Measurements from ENCODE around the gene EIF4EBP3.
"Not testable (repeated sequence)": the region's sequence is repeated elsewhere in the genome, so short reads cannot be mapped to it uniquely, and the experiment has no call there.

EIF4EBP3 gene

GRCh38 chr5:140569197-140569596 lies 21.7 kb downstream of the EIF4EBP3 start:
- Histone ChIP-seq H3K9me3 (ENCODE audit: control insufficient read depth, low read length) (no peaks in the 10 kb centered on the region), H3K36me3 (ENCODE audit: control insufficient read depth, insufficient read depth, low read length) (no peaks in the 10 kb centered on the region), H3K9ac (ENCODE audit: low read length) (no peak overlapping the region), H3K4me1 (ENCODE audit: control insufficient read depth, insufficient read depth, low read length) (peaks cover 14% of the 10 kb centered on the region), H3K27me3 (ENCODE audit: control insufficient read depth, insufficient read depth, low read length) (no peaks in the 10 kb centered on the region), H3K4me3 (ENCODE audit: low read length) (no peak overlapping the region)

DNA sequence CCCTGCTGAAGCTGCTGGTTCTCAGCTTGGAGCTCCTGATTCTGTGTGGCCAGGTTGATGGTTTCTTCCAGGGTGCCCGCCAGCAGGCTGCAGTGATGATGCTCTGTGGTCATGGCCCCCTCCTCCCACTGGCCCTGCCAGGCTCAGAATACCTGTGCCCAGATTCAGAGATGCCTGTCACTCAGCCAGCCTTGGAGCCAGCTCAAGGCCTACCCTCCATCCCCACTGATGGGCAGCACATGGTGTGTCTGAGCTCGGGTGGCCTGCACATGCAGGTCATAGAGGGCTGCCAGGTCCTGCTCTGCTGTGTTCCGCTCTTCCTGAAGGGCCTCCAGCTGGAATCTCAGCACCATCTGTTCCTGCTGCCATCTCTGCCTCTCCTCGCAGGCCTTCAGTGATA lies 22.6 kb downstream of the EIF4EBP3 start:
- H3K9ac ChIP-seq (ENCODE audit: low read length), result no peak overlapping the region

GRCh38 chr5:140570488-140570887 lies 23.0 kb downstream of the EIF4EBP3 start:
- Histone ChIP-seq H3K9me3 (ENCODE audit: control insufficient read depth, low read length) (no peaks in the 10 kb centered on the region), H3K4me3 (ENCODE audit: low read length) (no peak overlapping the region), H3K36me3 (ENCODE audit: control insufficient read depth, insufficient read depth, low read length) (no peaks in the 10 kb centered on the region), H3K4me1 (ENCODE audit: control insufficient read depth, insufficient read depth, low read length) (peaks cover 10% of the 10 kb centered on the region), H3K9ac (ENCODE audit: low read length) (no peak overlapping the region), H3K27me3 (ENCODE audit: control insufficient read depth, insufficient read depth, low read length) (no peaks in the 10 kb centered on the region)

More for the DNA sequence above, 22.6 kb downstream of the EIF4EBP3 start:
- Histone ChIP-seq H3K4me3 (ENCODE audit: low read length) (no peak overlapping the region), H3K27me3 (ENCODE audit: control insufficient read depth, insufficient read depth, low read length) (no peaks in the 10 kb centered on the region), H3K36me3 (ENCODE audit: control insufficient read depth, insufficient read depth, low read length) (no peaks in the 10 kb centered on the region), H3K9me3 (ENCODE audit: control insufficient read depth, low read length) (no peaks in the 10 kb centered on the region), H3K4me1 (ENCODE audit: control insufficient read depth, insufficient read depth, low read length) (peaks cover 14% of the 10 kb centered on the region)

- no peak overlapping the region for H3K9ac ChIP-seq (ENCODE audit: low read length)
- no peak overlapping the region for H3K4me3 ChIP-seq (ENCODE audit: low read length)
- no peaks in the 10 kb centered on the region for H3K27me3 ChIP-seq (ENCODE audit: control insufficient read depth, insufficient read depth, low read length)
- peaks cover 5% of the 10 kb centered on the region for H3K4me1 ChIP-seq (ENCODE audit: control insufficient read depth, insufficient read depth, low read length)
- no peaks in the 10 kb centered on the region for H3K9me3 ChIP-seq (ENCODE audit: control insufficient read depth, low read length)
- H3K36me3 ChIP-seq (ENCODE audit: control insufficient read depth, insufficient read depth, low read length), result no peaks in the 10 kb centered on the region
Measured at GRCh38 chr5:140571105-140571504, 23.6 kb downstream of the EIF4EBP3 start.

GRCh38 chr5:140573683-140574082 lies 26.2 kb downstream of the EIF4EBP3 start:
- H3K9ac ChIP-seq (ENCODE audit: low read length), result no peak overlapping the region
- H3K36me3 ChIP-seq (ENCODE audit: control insufficient read depth, insufficient read depth, low read length), result no peaks in the 10 kb centered on the region
- no peaks in the 10 kb centered on the region for H3K27me3 ChIP-seq (ENCODE audit: control insufficient read depth, insufficient read depth, low read length)
- H3K4me3 ChIP-seq (ENCODE audit: low read length), result no peak overlapping the region
- no peaks in the 10 kb centered on the region for H3K9me3 ChIP-seq (ENCODE audit: control insufficient read depth, low read length)
- peaks cover 5% of the 10 kb centered on the region for H3K4me1 ChIP-seq (ENCODE audit: control insufficient read depth, insufficient read depth, low read length)

DNA sequence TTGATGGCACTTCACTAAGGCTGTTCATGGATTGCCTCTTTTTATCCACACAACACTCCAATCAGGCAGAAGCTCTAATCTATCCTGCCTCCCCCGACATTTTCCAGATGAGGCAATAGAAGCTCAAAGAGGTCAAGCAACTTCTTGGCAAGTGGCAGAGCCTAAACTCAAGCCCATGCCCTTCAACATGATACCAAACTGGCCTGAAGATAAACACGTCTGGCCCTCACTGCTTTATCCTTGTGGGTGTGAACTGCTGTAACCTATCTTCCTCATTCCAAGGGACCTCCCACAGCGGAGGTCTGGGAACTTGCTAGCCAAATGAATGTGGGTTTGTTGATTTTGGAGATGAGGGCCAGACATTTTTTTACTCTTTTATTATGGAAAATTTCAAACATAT lies 26.7 kb downstream of the EIF4EBP3 start:
- H3K9ac ChIP-seq (ENCODE audit: low read length), result no peak overlapping the region
- no peaks in the 10 kb centered on the region for H3K9me3 ChIP-seq (ENCODE audit: control insufficient read depth, low read length)
- no peaks in the 10 kb centered on the region for H3K27me3 ChIP-seq (ENCODE audit: control insufficient read depth, insufficient read depth, low read length)
- H3K4me1 ChIP-seq (ENCODE audit: control insufficient read depth, insufficient read depth, low read length), result peaks cover 1% of the 10 kb centered on the region
- no peak overlapping the region for H3K4me3 ChIP-seq (ENCODE audit: low read length)
- no peaks in the 10 kb centered on the region for H3K36me3 ChIP-seq (ENCODE audit: control insufficient read depth, insufficient read depth, low read length)

GRCh38 chr5:140575309-140575708 lies 27.8 kb downstream of the EIF4EBP3 start:
- no peaks in the 10 kb centered on the region for H3K27me3 ChIP-seq (ENCODE audit: control insufficient read depth, insufficient read depth, low read length)
- no peak overlapping the region for H3K9ac ChIP-seq (ENCODE audit: low read length)
- no peaks in the 10 kb centered on the region for H3K4me1 ChIP-seq (ENCODE audit: control insufficient read depth, insufficient read depth, low read length)
- H3K4me3 ChIP-seq (ENCODE audit: low read length), result no peak overlapping the region
- no peaks in the 10 kb centered on the region for H3K9me3 ChIP-seq (ENCODE audit: control insufficient read depth, low read length)
- no peaks in the 10 kb centered on the region for H3K36me3 ChIP-seq (ENCODE audit: control insufficient read depth, insufficient read depth, low read length)

DNA sequence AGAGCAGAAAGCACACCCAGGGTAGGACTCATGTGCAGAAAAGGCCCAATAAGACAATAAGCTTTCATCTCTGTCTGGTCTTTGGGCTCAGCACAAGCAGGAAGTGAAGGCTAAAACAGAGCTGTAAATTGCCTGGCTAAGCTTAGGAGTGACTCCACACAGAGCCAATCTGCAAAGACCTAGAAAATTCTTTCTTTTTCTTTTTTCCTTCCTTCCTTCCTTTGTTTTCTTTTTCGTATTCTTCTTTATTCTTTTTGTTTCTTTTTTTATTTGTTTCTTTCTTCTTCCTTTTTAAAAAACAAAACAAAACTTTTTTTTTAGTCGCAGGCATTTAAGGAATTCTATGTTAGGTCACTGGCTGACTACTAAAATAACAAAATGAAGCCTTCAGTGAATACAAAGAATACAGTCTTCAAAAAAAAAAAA lies 29.3 kb downstream of the EIF4EBP3 start:
- no peaks in the 10 kb centered on the region for H3K36me3 ChIP-seq (ENCODE audit: control insufficient read depth, insufficient read depth, low read length)
- H3K4me3 ChIP-seq (ENCODE audit: low read length), result no peak overlapping the region
- no peaks in the 10 kb centered on the region for H3K27me3 ChIP-seq (ENCODE audit: control insufficient read depth, insufficient read depth, low read length)
- no peaks in the 10 kb centered on the region for H3K4me1 ChIP-seq (ENCODE audit: control insufficient read depth, insufficient read depth, low read length)
- no peaks in the 10 kb centered on the region for H3K9me3 ChIP-seq (ENCODE audit: control insufficient read depth, low read length)
- H3K9ac ChIP-seq (ENCODE audit: low read length), result no peak overlapping the region

DNA sequence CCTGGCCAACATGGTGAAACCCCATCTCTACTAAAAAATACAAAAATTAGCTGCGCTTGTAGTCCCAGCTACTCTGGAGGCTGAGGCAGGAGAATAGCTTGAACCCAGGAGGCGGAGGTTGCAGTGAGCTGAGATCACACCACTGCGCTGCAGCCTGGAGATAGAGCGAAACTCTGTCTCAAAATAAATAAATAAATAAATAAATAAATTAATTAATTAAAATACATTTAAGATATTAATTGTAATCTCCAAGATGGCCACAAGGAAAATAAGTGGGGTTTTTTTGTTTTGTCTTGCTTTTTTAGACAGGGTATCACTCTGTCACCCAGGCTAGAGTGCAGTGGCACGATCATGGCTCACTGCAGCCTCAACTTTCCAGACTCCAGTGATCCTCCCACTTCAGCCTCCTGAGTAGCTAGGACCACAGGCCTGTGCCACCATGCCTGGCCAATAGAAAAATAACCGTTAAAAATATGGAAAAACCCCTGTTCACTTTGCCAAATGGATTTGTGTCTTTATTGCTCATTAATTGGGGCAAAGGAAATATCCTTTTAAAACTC lies 31.8 kb downstream of the EIF4EBP3 start:
- H3K4me3 ChIP-seq (ENCODE audit: low read length); H3K9ac ChIP-seq (ENCODE audit: low read length); H3K4me1 ChIP-seq (ENCODE audit: control insufficient read depth, insufficient read depth, low read length); H3K27me3 ChIP-seq (ENCODE audit: control insufficient read depth, insufficient read depth, low read length); H3K9me3 ChIP-seq (ENCODE audit: control insufficient read depth, low read length); H3K36me3 ChIP-seq (ENCODE audit: control insufficient read depth, insufficient read depth, low read length): not testable (repeated sequence)

- Histone ChIP-seq H3K4me3 (ENCODE audit: low read length) (no peak overlapping the region), H3K4me1 (ENCODE audit: control insufficient read depth, insufficient read depth, low read length) (no peaks in the 10 kb centered on the region), H3K27me3 (ENCODE audit: control insufficient read depth, insufficient read depth, low read length) (no peaks in the 10 kb centered on the region), H3K36me3 (ENCODE audit: control insufficient read depth, insufficient read depth, low read length) (no peaks in the 10 kb centered on the region), H3K9me3 (ENCODE audit: control insufficient read depth, low read length) (no peaks in the 10 kb centered on the region), H3K9ac (ENCODE audit: low read length) (no peak overlapping the region)
Measured at GRCh38 chr5:140587495-140587894, 40.0 kb downstream of the EIF4EBP3 start.

- Histone ChIP-seq H3K4me1 (ENCODE audit: control insufficient read depth, insufficient read depth, low read length) (no peaks in the 10 kb centered on the region), H3K4me3 (ENCODE audit: low read length) (no peak overlapping the region), H3K36me3 (ENCODE audit: control insufficient read depth, insufficient read depth, low read length) (no peaks in the 10 kb centered on the region), H3K9me3 (ENCODE audit: control insufficient read depth, low read length) (no peaks in the 10 kb centered on the region), H3K9ac (ENCODE audit: low read length) (no peak overlapping the region), H3K27me3 (ENCODE audit: control insufficient read depth, insufficient read depth, low read length) (no peaks in the 10 kb centered on the region)
Measured at GRCh38 chr5:140588311-140589070, 41.0 kb downstream of the EIF4EBP3 start.

DNA sequence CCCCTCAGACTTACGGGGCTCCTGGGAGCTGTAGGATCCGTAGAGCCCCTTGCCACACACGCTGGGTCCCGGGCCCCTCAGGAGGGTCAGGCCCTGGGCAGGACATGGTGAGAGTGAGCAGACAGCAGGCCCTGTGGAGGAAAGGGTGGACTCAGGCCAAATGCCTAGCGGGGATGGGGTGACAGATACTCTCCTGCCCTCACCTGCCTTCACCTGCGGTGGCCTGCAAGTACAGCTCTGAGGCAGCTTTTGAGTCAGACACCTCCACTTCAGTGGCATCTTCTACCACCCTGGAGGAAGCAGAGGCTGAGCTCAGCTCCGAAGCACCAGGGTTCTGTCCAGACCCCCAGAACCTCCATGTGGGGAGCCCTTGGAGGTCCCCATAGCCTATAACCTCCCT lies 43.4 kb downstream of the EIF4EBP3 start:
- no peaks in the 10 kb centered on the region for H3K27me3 ChIP-seq (ENCODE audit: control insufficient read depth, insufficient read depth, low read length)
- no peak overlapping the region for H3K9ac ChIP-seq (ENCODE audit: low read length)
- no peaks in the 10 kb centered on the region for H3K4me1 ChIP-seq (ENCODE audit: control insufficient read depth, insufficient read depth, low read length)
- no peaks in the 10 kb centered on the region for H3K36me3 ChIP-seq (ENCODE audit: control insufficient read depth, insufficient read depth, low read length)
- H3K9me3 ChIP-seq (ENCODE audit: control insufficient read depth, low read length), result no peaks in the 10 kb centered on the region
- H3K4me3 ChIP-seq (ENCODE audit: low read length), result no peak overlapping the region
